Spleen (tissue), 11 donors: ENCODE data around the gene ZNF740. TPM values are rescaled to one million over a fixed set of nuclear protein-coding genes. Genes with fewer than 3 reads are reported as not detected.

Experiments
- DNase-seq: peaks from one replicate; pipeline ENCODE4 v3.0.0-alpha.2; 2020
- H3K27ac ChIP-seq, 8 donors: fragments of 200-600 bp; sonication (generic) in 7 of 8; 1 replicate in 4 of 8; 2 replicates in 4 of 8; pipeline versions ENCODE4 v1.5.0 to v1.8.0; 2016 to 2021; ENCODE audit warnings: inconsistent platforms in 4 of 8, mild to moderate bottlenecking in 4 of 8, moderate library complexity in 1 of 8
- H3K27me3 ChIP-seq, 7 donors: fragments of 200-600 bp; sonication (generic) in 6 of 7; replicated peaks in 1 of 7; 1 replicate in 4 of 7; 2 replicates in 3 of 7; pipeline versions ENCODE4 v1.5.0 to v1.8.0; 2016 to 2021; ENCODE audit warnings: inconsistent platforms in 3 of 7, mild to moderate bottlenecking in 1 of 7
- H3K36me3 ChIP-seq, 6 donors: fragments of 200-600 bp; sonication (generic) in 5 of 6; 1 replicate in 4 of 6; 2 replicates in 2 of 6; pipeline versions ENCODE4 v1.5.0 to v1.8.0; 2016 to 2021; ENCODE audit warnings: inconsistent platforms in 2 of 6
- H3K4me1 ChIP-seq, 6 donors: fragments of 200-600 bp; sonication (generic) in 5 of 6; 1 replicate in 3 of 6; 2 replicates in 3 of 6; pipeline versions ENCODE4 v1.5.0 to v1.8.0; 2016 to 2021; ENCODE audit warnings: inconsistent platforms in 3 of 6
- H3K4me3 ChIP-seq, 8 donors: fragments of 200-600 bp; sonication (generic) in 7 of 8; 1 replicate in 4 of 8; 2 replicates in 4 of 8; pipeline versions ENCODE4 v1.5.0 to v1.8.0; 2016 to 2021; ENCODE audit warnings: inconsistent platforms in 4 of 8, mild to moderate bottlenecking in 4 of 8, moderate library complexity in 2 of 8
- H3K9me3 ChIP-seq, 8 donors: fragments of 200-600 bp; sonication (generic) in 7 of 8; 1 replicate in 4 of 8; 2 replicates in 4 of 8; pipeline versions ENCODE4 v1.5.0 to v1.8.0; 2016 to 2021; ENCODE audit warnings: inconsistent platforms in 4 of 8
- POLR2A ChIP-seq, 3 donors: fragments of 450-650 bp; IDR thresholded peaks; one replicate each; pipeline ENCODE4 v1.5.1; 2017; ENCODE audit warnings: antibody characterized with exemption in 3 of 3, mild to moderate bottlenecking in 1 of 3
- POLR2AphosphoS5 ChIP-seq, 3 donors: sonication (generic); formaldehyde crosslinking; IDR thresholded peaks; one replicate each; pipeline ENCODE4 v1.5.1; 2017; ENCODE audit warnings: antibody characterized with exemption in 3 of 3
- WGBS, 5 donors: extraction: QIAGEN DNeasy Blood & Tissue Kit in 3 of 5; methylation state at CpG; one replicate each; pipeline versions ENCODE4 v1.1.5 to v1.1.7; 2013 to 2018; 5-methylcytosine and 5-hydroxymethylcytosine counted together
- intact Hi-C: fragments of 100-400 bp; cut with DNase I; formaldehyde crosslinking; loops from one replicate; pipeline ENCODE4 v1.15.0; 2023; ENCODE audit warnings: low total_unique reads
- polyA plus RNA-seq, 3 donors: library from polyadenylated mRNA; stranded (reverse); fragments of 200-250 nt; gene quantifications; one replicate each; pipeline ENCODE4 v1.2.1, GENCODE V29; 2013
- total RNA-seq, 7 donors: library from RNA; depleted of rRNA in 3 of 7; stranded (reverse); fragments of >200 nt in 3 of 7; fragmentation: NEBNext Ultra II Directional in 4 of 7; extraction: Animal tissue kit (Norgen Biotek cat#: 25700) in 4 of 7; gene quantifications; one replicate each; pipeline versions ENCODE4 v1.1.0 to v1.2.1, GENCODE V29; 2016 to 2021
- TF ChIP-seq, protein P1 (sequence below), 11 experiments: fragments of 200-600 bp in 7 of 11; fragments of 450-650 bp in 4 of 11; sonication (generic) in 4 of 11; IDR thresholded peaks in 8 of 11; conservative IDR thresholded peaks in 3 of 11; 1 replicate in 7 of 11; 2 replicates in 4 of 11; pipeline versions ENCODE4 v1.4.0 to v1.8.0; 2016 to 2021; ENCODE audit warnings: antibody characterized with exemption in 11 of 11, inconsistent platforms in 4 of 11, mild to moderate bottlenecking in 1 of 11
- donor health status: healthy with polysubstance abuse.
- donor health status: DM: no; HTN: no; CAD: no; lungs with moderate emphysema.
- donor health status: DM: no; HTN: no; CAD: no.
- donor health status: Bipolar disorder and iron deficiency.
- donor health status: healthy.
- donor health status: DM: no; HTN: no; CAD: no.
- donor health status: DM: yes; HTN: yes; CAD: no.

Gene ZNF740
- total and polyA plus RNA-seq, 10 donors, result 5.6 to 66.1 (median 27.4) TPM

DNA sequence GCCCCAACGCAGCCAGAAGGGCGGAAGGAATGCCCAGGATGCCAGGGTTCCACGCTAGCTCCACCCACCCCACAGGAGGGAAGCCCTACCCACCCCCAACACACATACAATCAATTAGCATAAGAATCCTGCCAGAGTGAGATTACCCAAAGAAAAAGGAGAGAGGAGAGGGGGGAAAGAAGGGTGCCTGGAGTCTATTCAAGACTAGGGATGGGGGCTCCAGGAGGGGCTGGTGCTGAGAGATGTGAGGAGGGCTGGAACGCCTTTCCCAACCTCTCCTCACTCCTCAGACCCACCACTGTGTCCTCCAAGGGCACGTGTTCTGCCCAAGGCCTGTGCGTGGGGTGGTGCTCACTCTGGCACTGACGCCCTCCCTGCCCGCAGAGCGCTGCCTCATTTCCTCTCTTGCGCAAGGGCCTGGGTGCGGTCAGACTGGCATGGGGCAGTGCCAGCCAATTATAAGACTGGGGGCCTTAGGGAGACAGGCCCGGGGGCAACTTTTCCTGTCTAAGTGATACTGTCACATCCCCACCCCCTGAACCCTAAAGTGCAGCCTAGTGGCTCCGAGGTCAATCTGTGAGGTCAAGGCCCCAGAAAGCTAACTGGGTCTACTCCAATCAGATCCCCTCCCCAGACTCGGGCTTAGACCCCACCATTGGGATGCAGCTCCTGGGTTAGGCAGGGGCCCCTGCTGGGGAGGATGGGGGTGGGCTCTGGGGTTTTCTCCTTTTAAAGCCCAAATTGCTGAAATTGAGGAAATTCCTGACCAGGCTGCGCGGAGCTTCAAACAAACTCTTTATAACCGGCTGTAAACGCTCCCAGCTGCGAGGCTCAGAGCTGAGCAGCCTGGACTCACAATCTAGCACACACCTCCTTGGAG, 36.8 kb downstream of the ZNF740 start:
- intact Hi-C loops, result no loop called here
- 44 to 48% (median 45%) methylated on average over 14 to 19 of the region's 19 CpGs for WGBS, 5 donors
- Histone ChIP-seq H3K36me3 (peaks cover 0 to 29% (median 6%) of the 10 kb centered on the region in 6 donors), H3K4me3 (peak overlapping the region in 2 of 8 donors; percentile 90 to 93), H3K27me3 (peaks cover 0 to 5% (median 0%) of the 10 kb centered on the region in 7 donors), H3K27ac (peak overlapping the region; percentile 42 to 98 (median 98)), H3K9me3 (no peaks in the 10 kb centered on the region), H3K4me1 (peaks cover 50 to 95% (median 82%) of the 10 kb centered on the region in 6 donors)
- DNase-seq, result peak; percentile 87
- TF ChIP-seq POLR2AphosphoS5 (IDR thresholded peaks at IDR 0.05), result peak; percentile 72 to 83 (median 75)
- TF ChIP-seq POLR2A (IDR thresholded peaks at IDR 0.05), result no peak

DNA sequence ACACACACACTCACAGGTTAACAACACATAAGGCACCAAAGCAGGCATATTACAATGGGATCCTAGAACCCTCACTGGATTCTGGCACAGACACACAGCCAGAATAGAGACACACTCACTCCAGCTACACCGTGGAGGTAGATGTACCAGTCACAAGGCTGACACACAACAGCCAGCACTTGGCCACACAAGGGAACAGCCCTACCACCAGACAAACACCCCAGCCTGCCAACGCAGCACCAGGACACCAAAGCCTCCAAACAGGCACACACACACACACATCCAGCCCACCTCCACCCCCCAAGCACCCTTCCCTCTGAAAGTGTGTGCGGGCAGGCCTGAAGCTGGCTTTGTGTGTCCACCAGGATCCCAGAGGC, 37.4 kb downstream of the ZNF740 start:
- peaks cover 0 to 23% (median 5%) of the 10 kb centered on the region in 6 donors for H3K36me3 ChIP-seq
- H3K4me1 ChIP-seq, result peaks cover 54 to 97% (median 86%) of the 10 kb centered on the region in 6 donors
- DNase-seq, result peak; percentile 62
- intact Hi-C loops, result no loop called here
- TF ChIP-seq, protein P1, sequence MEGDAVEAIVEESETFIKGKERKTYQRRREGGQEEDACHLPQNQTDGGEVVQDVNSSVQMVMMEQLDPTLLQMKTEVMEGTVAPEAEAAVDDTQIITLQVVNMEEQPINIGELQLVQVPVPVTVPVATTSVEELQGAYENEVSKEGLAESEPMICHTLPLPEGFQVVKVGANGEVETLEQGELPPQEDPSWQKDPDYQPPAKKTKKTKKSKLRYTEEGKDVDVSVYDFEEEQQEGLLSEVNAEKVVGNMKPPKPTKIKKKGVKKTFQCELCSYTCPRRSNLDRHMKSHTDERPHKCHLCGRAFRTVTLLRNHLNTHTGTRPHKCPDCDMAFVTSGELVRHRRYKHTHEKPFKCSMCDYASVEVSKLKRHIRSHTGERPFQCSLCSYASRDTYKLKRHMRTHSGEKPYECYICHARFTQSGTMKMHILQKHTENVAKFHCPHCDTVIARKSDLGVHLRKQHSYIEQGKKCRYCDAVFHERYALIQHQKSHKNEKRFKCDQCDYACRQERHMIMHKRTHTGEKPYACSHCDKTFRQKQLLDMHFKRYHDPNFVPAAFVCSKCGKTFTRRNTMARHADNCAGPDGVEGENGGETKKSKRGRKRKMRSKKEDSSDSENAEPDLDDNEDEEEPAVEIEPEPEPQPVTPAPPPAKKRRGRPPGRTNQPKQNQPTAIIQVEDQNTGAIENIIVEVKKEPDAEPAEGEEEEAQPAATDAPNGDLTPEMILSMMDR (IDR thresholded peaks at IDR 0.05 in 8 of 11, conservative IDR thresholded peaks at IDR 0.05 in 3 of 11), result no peak
- no peak for TF ChIP-seq POLR2AphosphoS5 (IDR thresholded peaks at IDR 0.05)
- TF ChIP-seq POLR2A (IDR thresholded peaks at IDR 0.05), result no peak
- WGBS, 5 donors, result 60 to 80% (median 64%) methylated on average over 2 to 3 of the region's 3 CpGs
- peaks cover 0 to 5% (median 0%) of the 10 kb centered on the region in 7 donors for H3K27me3 ChIP-seq
- peak overlapping the region in 3 of 8 donors; percentile 90 to 93 (median 92) for H3K4me3 ChIP-seq
- peak overlapping the region in 7 of 8 donors; percentile 97 to 98 (median 98) for H3K27ac ChIP-seq
- H3K9me3 ChIP-seq, result no peaks in the 10 kb centered on the region

DNA sequence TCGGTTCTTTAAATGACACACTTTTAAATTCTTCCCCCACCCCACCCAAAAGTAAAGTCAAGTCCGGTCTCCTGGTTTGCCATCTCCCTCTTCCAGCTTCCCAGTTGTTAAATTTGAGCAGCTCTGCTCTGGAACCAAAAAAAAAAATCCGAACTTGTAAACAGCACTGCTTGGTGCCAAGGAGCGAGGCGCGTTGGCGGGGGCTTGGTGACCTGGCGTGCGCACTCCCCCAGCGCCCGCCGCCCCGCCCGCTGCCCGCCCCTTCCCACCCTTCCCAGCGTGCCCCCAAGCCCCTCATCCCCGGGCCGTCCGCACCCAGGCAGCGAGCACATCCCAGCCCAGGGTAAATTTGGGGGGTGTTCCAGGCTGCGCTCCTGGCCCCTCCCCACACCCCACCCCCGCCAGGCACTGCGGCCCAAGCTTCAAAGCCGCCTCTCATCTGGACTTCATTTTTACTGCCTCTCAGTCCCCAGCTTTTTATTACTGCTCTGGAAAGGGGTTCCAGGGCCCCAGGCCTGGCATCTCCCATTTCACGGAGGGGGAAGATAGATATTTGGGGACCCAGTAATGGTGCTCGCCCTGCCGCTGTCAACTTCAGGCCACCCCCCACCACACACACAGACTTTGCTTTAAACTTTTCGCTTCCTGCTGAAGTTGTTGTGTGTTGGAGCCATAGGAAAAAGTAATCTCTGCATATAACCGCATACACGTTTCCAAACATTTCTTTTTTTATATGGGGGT, 38.2 kb downstream of the ZNF740 start:
- DNase-seq, result peak; percentile 77
- Histone ChIP-seq H3K27me3 (peaks cover 0 to 5% (median 0%) of the 10 kb centered on the region in 7 donors), H3K36me3 (peaks cover 0 to 15% (median 4%) of the 10 kb centered on the region in 6 donors), H3K4me3 (peak overlapping the region; percentile 75 to 93 (median 80)), H3K4me1 (peaks cover 50 to 97% (median 86%) of the 10 kb centered on the region in 6 donors), H3K27ac (peak overlapping the region; percentile 75 to 98 (median 98)), H3K9me3 (no peaks in the 10 kb centered on the region)
- TF ChIP-seq POLR2A (IDR thresholded peaks at IDR 0.05) (no peak), POLR2AphosphoS5 (IDR thresholded peaks at IDR 0.05) (no peak)
- TF ChIP-seq, protein P1 (IDR thresholded peaks at IDR 0.05 in 8 of 11, conservative IDR thresholded peaks at IDR 0.05 in 3 of 11), result no peak
- 42 to 82% (median 65%) methylated on average over 24 to 30 of the region's 30 CpGs for WGBS, 5 donors
- intact Hi-C loops, result no loop called here

DNA sequence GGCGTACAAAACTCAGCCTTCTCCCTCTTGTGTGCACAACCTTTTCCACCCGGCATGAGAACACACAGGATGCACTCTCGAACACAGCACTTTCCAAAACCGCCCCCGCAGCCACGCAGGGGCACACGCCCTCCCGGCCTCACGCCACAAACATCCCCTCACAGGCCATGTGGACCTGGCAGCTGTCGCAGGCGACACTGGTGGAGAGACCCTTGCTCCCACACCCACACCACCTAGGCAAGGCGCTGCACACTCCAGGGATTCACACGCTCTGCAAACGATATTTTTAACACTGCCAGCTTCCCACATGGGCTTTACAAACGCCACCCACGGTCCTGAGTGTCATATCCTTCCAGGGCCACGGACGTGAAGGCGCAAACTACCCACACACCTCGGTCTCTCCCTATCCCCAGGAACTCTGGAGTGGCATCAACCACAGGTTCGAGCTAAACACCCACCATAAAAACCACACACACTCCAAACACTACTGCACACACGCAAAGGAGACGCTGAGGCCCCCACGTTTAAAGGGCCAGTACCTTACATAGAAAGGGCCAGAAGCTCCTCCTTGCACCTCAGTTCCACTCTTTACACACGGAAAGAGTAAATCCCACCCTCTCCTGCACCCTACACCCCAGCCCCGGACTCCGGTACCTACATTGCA, 38.9 kb downstream of the ZNF740 start:
- Histone ChIP-seq H3K27me3 (peaks cover 0 to 5% (median 0%) of the 10 kb centered on the region in 7 donors), H3K4me3 (peak overlapping the region; percentile 75 to 93 (median 80)), H3K27ac (peak overlapping the region; percentile 75 to 98 (median 98)), H3K9me3 (no peaks in the 10 kb centered on the region), H3K36me3 (peaks cover 0 to 8% (median under 1%) of the 10 kb centered on the region in 6 donors), H3K4me1 (peaks cover 48 to 97% (median 85%) of the 10 kb centered on the region in 6 donors)
- intact Hi-C loops, result no loop called here
- WGBS, 5 donors, result 8 to 19% (median 14%) methylated on average over 8 to 27 of the region's 27 CpGs
- peak; percentile 86 for DNase-seq
- TF ChIP-seq POLR2A (IDR thresholded peaks at IDR 0.05) (no peak), POLR2AphosphoS5 (IDR thresholded peaks at IDR 0.05) (peak; percentile 44 to 74 (median 71))
- TF ChIP-seq, protein P1 (IDR thresholded peaks at IDR 0.05 in 8 of 11, conservative IDR thresholded peaks at IDR 0.05 in 3 of 11), result no peak
